H1 (cell line): ENCODE data around the gene IGFBP4. TPM values are rescaled to one million over a fixed set of nuclear protein-coding genes. Genes with fewer than 3 reads are reported as not detected.

Experiments
- CTCF ChIA-PET: fragments of 300-600 bp; sonication (Branson Sonifier 250); formaldehyde crosslinking; loops from one replicate; lab custom pipeline; 2021; ENCODE audit not compliant: partially characterized antibody; lab: Charles Lee
- POLR2A ChIA-PET: fragments of 300-600 bp; sonication (Branson Sonifier 250); formaldehyde crosslinking; loops from one replicate; lab custom pipeline; 2021; ENCODE audit warnings: inconsistent platforms; ENCODE audit not compliant: partially characterized antibody; lab: Charles Lee
- DNase-seq, 2 experiments: peaks; one replicate each; pipeline versions ENCODE4 v3.0.0 to v3.0.0-alpha.2; 2010 to 2022; ENCODE audit warnings: low spot score in 2 of 2, low read depth in 1 of 2, mixed read lengths in 1 of 2
- FAIRE-seq: peaks from 2 replicates; lab custom pipeline; 2011; peaks lifted over from hg19 to GRCh38; lab: Jason Lieb, UNC
- H2AFZ ChIP-seq: 2 replicates; pipeline ENCODE4 v1.8.1; 2012; ENCODE audit warnings: low read length, inconsistent platforms
- H2AK5ac ChIP-seq: 2 replicates; pipeline ENCODE4 v1.6.1; 2013; ENCODE audit warnings: low read depth, low read length
- H2BK120ac ChIP-seq: replicated peaks from 2 replicates; pipeline ENCODE3; 2013; ENCODE audit warnings: low read depth, low read length, inconsistent platforms
- H2BK12ac ChIP-seq: 2 replicates; pipeline ENCODE4 v1.6.1; 2013; ENCODE audit warnings: low read depth, low read length
- H2BK15ac ChIP-seq: 2 replicates; pipeline ENCODE4 v1.6.1; 2013; ENCODE audit warnings: low read length
- H2BK20ac ChIP-seq: 2 replicates; pipeline ENCODE4 v1.6.1; 2013; ENCODE audit warnings: low read length
- H2BK5ac ChIP-seq: 2 replicates; pipeline ENCODE4 v1.6.1; 2013; ENCODE audit warnings: low read depth, low read length
- H3K14ac ChIP-seq: 2 replicates; pipeline ENCODE4 v1.6.1; 2013; ENCODE audit warnings: inconsistent platforms; ENCODE audit not compliant: insufficient read length
- H3K18ac ChIP-seq: 2 replicates; pipeline ENCODE4 v1.6.1; 2013; ENCODE audit warnings: low read length; ENCODE audit errors: extremely low read depth
- H3K23ac ChIP-seq: 2 replicates; pipeline ENCODE4 v1.6.1; 2013; ENCODE audit warnings: inconsistent platforms; ENCODE audit not compliant: insufficient read length
- H3K23me2 ChIP-seq: 2 replicates; pipeline ENCODE4 v1.6.1; 2013; ENCODE audit warnings: low read depth, low read length
- H3K27ac ChIP-seq: 2 replicates; pipeline ENCODE4 v1.6.1; 2011; ENCODE audit warnings: low read depth, low read length, inconsistent platforms
- H3K27me3 ChIP-seq, 4 experiments: replicated peaks in 1 of 4; 1 replicate in 1 of 4; 2 replicates in 3 of 4; pipeline versions ENCODE4 v1.6.1 to v1.8.1; 2011 to 2013; ENCODE audit warnings: low read length in 3 of 4, mild to moderate bottlenecking in 3 of 4, inconsistent platforms in 2 of 4, mixed read lengths in 2 of 4, moderate library complexity in 1 of 4; ENCODE audit not compliant: control insufficient read depth in 3 of 4, insufficient read depth in 3 of 4; ENCODE audit errors: extremely low read depth in 1 of 4
- H3K36me3 ChIP-seq, 4 experiments: 2 replicates each; pipeline versions ENCODE4 v1.6.1 to v1.8.1; 2011 to 2013; ENCODE audit warnings: mild to moderate bottlenecking in 4 of 4, low read length in 3 of 4, moderate library complexity in 2 of 4, control low read depth in 1 of 4, inconsistent platforms in 1 of 4; ENCODE audit not compliant: insufficient read depth in 4 of 4, control insufficient read depth in 2 of 4
- H3K4ac ChIP-seq: replicated peaks from 2 replicates; pipeline ENCODE3; 2013; ENCODE audit warnings: low read length, low read depth, mixed read lengths, inconsistent platforms; ENCODE audit not compliant: insufficient read length
- H3K4me1 ChIP-seq, 4 experiments: replicated peaks in 1 of 4; 1 replicate in 1 of 4; 2 replicates in 3 of 4; pipeline versions ENCODE4 v1.6.1 to v1.8.1; 2011 to 2013; ENCODE audit warnings: low read length in 3 of 4, inconsistent platforms in 2 of 4, mixed read lengths in 1 of 4; ENCODE audit not compliant: insufficient read depth in 4 of 4, control insufficient read depth in 3 of 4
- H3K4me2 ChIP-seq, 2 experiments: 2 replicates each; pipeline versions ENCODE4 v1.6.1 to v1.8.1; 2011 to 2013; ENCODE audit warnings: low read depth in 2 of 2, low read length in 2 of 2, control low read depth in 1 of 2, inconsistent platforms in 1 of 2, mild to moderate bottlenecking in 1 of 2; ENCODE audit not compliant: insufficient read depth in 1 of 2
- H3K4me3 ChIP-seq, 4 experiments: fragments of 200-600, 300-600 bp in 1 of 4; sonication (generic), shearing (Covaris generic), sonication (Bioruptor Twin) in 1 of 4; 2 replicates each; pipeline versions ENCODE4 v1.5.1 to v1.8.1; 2011 to 2016; ENCODE audit warnings: low read length in 4 of 4, low read depth in 3 of 4, control low read depth in 2 of 4, inconsistent platforms in 2 of 4, mild to moderate bottlenecking in 2 of 4, mixed read lengths in 1 of 4, moderate library complexity in 1 of 4; ENCODE audit not compliant: insufficient read depth in 2 of 4; ENCODE audit errors: extremely low read depth in 1 of 4
- H3K56ac ChIP-seq: replicated peaks from 2 replicates; pipeline ENCODE3; 2013; ENCODE audit warnings: low read depth, mild to moderate bottlenecking, mixed read lengths, low read length, inconsistent platforms; ENCODE audit not compliant: insufficient read length
- H3K79me1 ChIP-seq: 2 replicates; pipeline ENCODE4 v1.6.1; 2013; ENCODE audit warnings: low read depth, low read length, control low read depth
- H3K79me2 ChIP-seq, 2 experiments: 2 replicates each; pipeline versions ENCODE4 v1.6.1 to v1.8.1; 2012 to 2013; ENCODE audit warnings: low read length in 2 of 2, mild to moderate bottlenecking in 2 of 2, inconsistent platforms in 1 of 2; ENCODE audit not compliant: insufficient read depth in 2 of 2, control insufficient read depth in 1 of 2
- H3K9ac ChIP-seq, 4 experiments: replicated peaks in 1 of 4; 1 replicate in 1 of 4; 2 replicates in 3 of 4; pipeline versions ENCODE4 v1.6.1 to v1.8.1; 2011 to 2013; ENCODE audit warnings: low read depth in 3 of 4, low read length in 3 of 4, control low read depth in 2 of 4, mild to moderate bottlenecking in 2 of 4, moderate library complexity in 2 of 4, inconsistent platforms in 1 of 4; ENCODE audit errors: extremely low read depth in 1 of 4
- H3K9me3 ChIP-seq, 2 experiments: 2 replicates each; pipeline versions ENCODE4 v1.6.1 to v1.8.1; 2012 to 2013; ENCODE audit warnings: mild to moderate bottlenecking in 2 of 2, moderate library complexity in 2 of 2, control low read depth in 1 of 2, inconsistent platforms in 1 of 2, low read depth in 1 of 2, low read length in 1 of 2, mixed read lengths in 1 of 2; ENCODE audit not compliant: insufficient read depth in 2 of 2
- H4K20me1 ChIP-seq, 2 experiments: replicated peaks in 1 of 2; 2 replicates each; pipeline versions ENCODE3 to v1.8.1; 2011 to 2013; ENCODE audit warnings: inconsistent platforms in 2 of 2, low read length in 2 of 2, mild to moderate bottlenecking in 1 of 2; ENCODE audit not compliant: insufficient read depth in 2 of 2, control insufficient read depth in 1 of 2
- H4K5ac ChIP-seq: 2 replicates; pipeline ENCODE4 v1.6.1; 2013; ENCODE audit warnings: low read length, low read depth, mixed read lengths, inconsistent platforms; ENCODE audit not compliant: insufficient read length
- H4K8ac ChIP-seq: 2 replicates; pipeline ENCODE4 v1.8.0; 2013; ENCODE audit warnings: mild to moderate bottlenecking, moderate library complexity, low read length, inconsistent platforms; ENCODE audit not compliant: insufficient read depth; ENCODE audit errors: extremely low read depth
- H4K91ac ChIP-seq: replicated peaks from 2 replicates; pipeline ENCODE3; 2013; ENCODE audit warnings: low read length, mixed read lengths, inconsistent platforms; ENCODE audit not compliant: insufficient read length
- CTCF ChIP-seq, 3 experiments: IDR thresholded peaks; 1 replicate in 2 of 3; 2 replicates in 1 of 3; pipeline versions ENCODE4 v1.5.1 to v1.6.1; 2011; ENCODE audit warnings: low read length in 3 of 3, mild to moderate bottlenecking in 3 of 3, inconsistent platforms in 2 of 3, low read depth in 1 of 3, moderate library complexity in 1 of 3; ENCODE audit not compliant: insufficient read depth in 1 of 3; ENCODE audit errors: control extremely low read depth in 1 of 3
- MAFK ChIP-seq: IDR thresholded peaks from 2 replicates; pipeline ENCODE4 v1.6.1; 2012; ENCODE audit warnings: low read depth, mild to moderate bottlenecking, improper control_type of control experiment, low read length
- NANOG ChIP-seq: IDR thresholded peaks from 2 replicates; pipeline ENCODE4 v1.6.1; 2011; ENCODE audit warnings: low read length, low read depth, mild to moderate bottlenecking, inconsistent platforms; ENCODE audit not compliant: insufficient read depth, poor library complexity, severe bottlenecking
- RAD21 ChIP-seq, 2 experiments: IDR thresholded peaks in 1 of 2; conservative IDR thresholded peaks in 1 of 2; 2 replicates each; pipeline ENCODE4 v1.6.1; 2011; ENCODE audit warnings: low read depth in 2 of 2, low read length in 2 of 2, improper control_type of control experiment in 1 of 2, inconsistent platforms in 1 of 2, mild to moderate bottlenecking in 1 of 2, moderate library complexity in 1 of 2
- RNF2 ChIP-seq: fragments of 200-900, 300-1000 bp; sonication (generic); IDR thresholded peaks from 2 replicates; pipeline ENCODE4 v1.7.1; 2016; ENCODE audit warnings: borderline replicate concordance, low read depth, mild to moderate bottlenecking, antibody characterized with exemption, low read length; ENCODE audit not compliant: poor library complexity, severe bottlenecking; ENCODE audit errors: missing control alignments
- WGBS, 2 experiments: shearing (Covaris generic) in 1 of 2; methylation state at CpG; one replicate each; pipeline versions ENCODE4 v1.1.6 to v1.1.7; 2013 to 2015; ENCODE audit warnings: low lambda C conversion rate in 2 of 2, mixed read lengths in 2 of 2, inconsistent platforms in 1 of 2, low coverage in 1 of 2, missing lambda C conversion rate in 1 of 2; ENCODE audit not compliant: insufficient replicate concordance in 2 of 2, insufficient coverage in 1 of 2, insufficient read length in 1 of 2; ENCODE audit errors: extremely low coverage in 1 of 2, missing lambda C conversion rate in 1 of 2; 5-methylcytosine and 5-hydroxymethylcytosine counted together
- polyA plus RNA-seq, 7 experiments: library from polyadenylated mRNA; depleted of rRNA in 3 of 7; stranded (reverse) in 5 of 7; unstranded in 2 of 7; fragments of >200 nt in 5 of 7; fragments of 200-250 nt in 2 of 7; gene quantifications; 1 replicate in 5 of 7; 2 replicates in 1 of 7; 4 replicates in 1 of 7; pipeline versions ENCODE4 v1.2.1 to v1.2.3, GENCODE V29; 2011 to 2013; ENCODE audit warnings: missing spikeins in 2 of 7, mixed read lengths in 2 of 7
- total RNA-seq: library from RNA; stranded (reverse); fragmentation: NEBNext Ultra II Directional; extraction: Animal tissue kit (Norgen Biotek cat#: 25700); gene quantifications from 2 replicates; pipeline ENCODE4 v1.2.1, GENCODE V29; 2021

The IGFBP4 gene
- total and polyA plus RNA-seq, 2 of the 8 experiments (the other 6 are each of a cell fraction or from before 2014, with no cell fraction given): 85.5 to 105 TPM

- H4K91ac ChIP-seq: no peak overlapping the region
- FAIRE-seq (no peak), DNase-seq (no peak)
- ChIA-PET POLR2A (interaction anchor here (0.6 to 1.8 kb wide), 4 partner anchors 10 to 134 kb away, joined by 3 to 4 read pairs (median 4); no protein-coding TSS in a partner anchor), CTCF (interaction anchor here (0.6 to 6.4 kb wide), 15 partner anchors 10 to 261 kb away, joined by 3 to 26 read pairs (median 4); partner anchors contain the start of gene TOP2A)
- H3K36me3 ChIP-seq: peaks cover 72 to 98% (median 90%) of the 10 kb centered on the region in 4 experiments
- no peaks in the 10 kb centered on the region for H3K79me1 ChIP-seq
- no peaks in the 10 kb centered on the region for H3K4me1 ChIP-seq
- H4K5ac ChIP-seq: no peak overlapping the region
- H3K4ac ChIP-seq: no peak overlapping the region
- H2BK15ac ChIP-seq: no peak overlapping the region
- H3K23ac ChIP-seq: no peak overlapping the region
- no peak overlapping the region for H3K18ac ChIP-seq
- no peaks in the 10 kb centered on the region for H3K9me3 ChIP-seq
- H2BK5ac ChIP-seq: no peak overlapping the region
- H3K9ac ChIP-seq: no peak overlapping the region
- no peaks in the 10 kb centered on the region; the same call in 1 of the 2 replicates for H3K23me2 ChIP-seq
- H4K8ac ChIP-seq: no peak overlapping the region
- no peaks in the 10 kb centered on the region for H3K27me3 ChIP-seq
- H2BK120ac ChIP-seq: no peak overlapping the region
- H3K4me2 ChIP-seq: no peak overlapping the region
- no peak for TF ChIP-seq RNF2
- peak; percentile 41 to 54; a peak in 3 of 4 replicates for TF ChIP-seq RAD21 (IDR thresholded peaks at IDR 0.05 in 1 of 2, conservative IDR thresholded peaks at IDR 0.05 in 1 of 2; ENCODE audit: low read depth in 2 of 2, low read length in 2 of 2)
- TF ChIP-seq MAFK: no peak
- TF ChIP-seq NANOG: no peak
- peak in 2 of 3 experiments; percentile 28 to 39; a peak in 3 of 4 replicates for TF ChIP-seq CTCF (IDR thresholded peaks at IDR 0.05; ENCODE audit: control extremely low read depth in 1 of 3, insufficient read depth in 1 of 3, low read depth in 1 of 3, low read length in 3 of 3)
- H4K20me1 ChIP-seq: no peaks in the 10 kb centered on the region
- H2BK12ac ChIP-seq: no peak overlapping the region
- H2BK20ac ChIP-seq: no peak overlapping the region
- H2AFZ ChIP-seq: no peak overlapping the region
- no peak overlapping the region for H2AK5ac ChIP-seq
- no peak overlapping the region for H3K56ac ChIP-seq
- no peak overlapping the region for H3K14ac ChIP-seq
- WGBS, 2 experiments: 90% methylated on average over 4 of the region's 4 CpGs; no CpG with 5 or more reads in 1 of the 2 experiments
- H3K27ac ChIP-seq: no peak overlapping the region
- H3K79me2 ChIP-seq: no peaks in the 10 kb centered on the region
- H3K4me3 ChIP-seq: no peak overlapping the region
These were observed 44.1 kb upstream of the IGFBP4 start for GRCh38 chr17:40399185-40399584.
